HG03342 (cell line): Measurements from ENCODE around the gene TMEM132D.

ENCODE experiments used
- ATAC-seq: cut with Tn5 transposase; IDR thresholded peaks from one replicate; pipeline ENCODE4 v1.9.1; 2021; ENCODE audit warnings: mild to moderate bottlenecking, moderate library complexity; ENCODE audit not compliant: unreplicated experiment

Gene TMEM132D

DNA sequence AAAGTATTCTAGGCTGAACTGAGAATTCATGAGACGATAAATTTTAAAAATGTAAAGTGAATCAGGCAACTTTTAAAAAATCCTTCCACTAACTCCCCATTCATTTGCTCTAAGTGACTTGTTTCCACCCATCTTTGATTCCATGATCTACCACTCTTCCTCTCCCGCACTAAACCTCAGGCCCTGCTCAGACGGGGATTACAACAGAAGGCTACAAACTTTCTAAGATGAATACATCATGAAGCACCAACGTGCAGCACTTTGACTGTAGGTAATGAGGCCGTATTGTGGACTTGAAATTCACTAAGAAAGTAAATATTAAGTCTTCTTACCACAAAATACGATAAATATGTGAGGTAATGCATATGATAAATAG is 30.0 kb downstream of the TMEM132D start:
- no peak for ATAC-seq

DNA sequence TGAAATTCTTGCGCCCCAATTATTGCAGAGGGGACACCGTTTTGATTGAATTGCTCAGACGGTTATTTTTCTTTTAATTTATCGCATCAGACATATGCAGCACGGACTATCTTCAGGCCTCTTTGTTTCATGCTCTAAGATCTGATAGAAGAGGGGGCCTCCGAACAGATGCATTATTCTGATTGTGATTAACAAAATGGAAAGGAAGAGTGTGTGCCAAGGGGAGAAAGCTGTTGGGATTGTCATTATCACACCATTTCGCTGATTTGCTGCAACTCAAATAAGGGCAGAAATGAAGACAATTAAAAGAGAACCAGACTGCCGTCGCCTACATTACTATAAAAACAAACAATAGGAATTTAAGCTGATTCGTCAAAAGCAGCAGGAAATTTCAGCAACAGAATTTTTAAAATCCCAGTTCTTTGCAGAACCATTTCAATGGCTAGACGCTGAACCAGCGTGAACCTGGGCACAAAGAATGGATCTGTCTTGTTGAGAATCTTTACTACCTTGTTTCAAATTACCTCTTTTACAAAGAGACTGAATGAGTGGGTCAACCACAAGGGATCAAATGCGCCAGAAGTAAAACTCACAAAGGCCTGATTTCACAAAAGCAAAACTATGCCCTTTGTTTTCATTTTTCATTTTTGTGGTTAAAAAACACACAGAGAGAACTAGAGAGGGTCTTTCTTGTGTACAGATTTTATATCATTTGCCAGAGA is 30.6 kb downstream of the TMEM132D start:
- ATAC-seq: no peak

DNA sequence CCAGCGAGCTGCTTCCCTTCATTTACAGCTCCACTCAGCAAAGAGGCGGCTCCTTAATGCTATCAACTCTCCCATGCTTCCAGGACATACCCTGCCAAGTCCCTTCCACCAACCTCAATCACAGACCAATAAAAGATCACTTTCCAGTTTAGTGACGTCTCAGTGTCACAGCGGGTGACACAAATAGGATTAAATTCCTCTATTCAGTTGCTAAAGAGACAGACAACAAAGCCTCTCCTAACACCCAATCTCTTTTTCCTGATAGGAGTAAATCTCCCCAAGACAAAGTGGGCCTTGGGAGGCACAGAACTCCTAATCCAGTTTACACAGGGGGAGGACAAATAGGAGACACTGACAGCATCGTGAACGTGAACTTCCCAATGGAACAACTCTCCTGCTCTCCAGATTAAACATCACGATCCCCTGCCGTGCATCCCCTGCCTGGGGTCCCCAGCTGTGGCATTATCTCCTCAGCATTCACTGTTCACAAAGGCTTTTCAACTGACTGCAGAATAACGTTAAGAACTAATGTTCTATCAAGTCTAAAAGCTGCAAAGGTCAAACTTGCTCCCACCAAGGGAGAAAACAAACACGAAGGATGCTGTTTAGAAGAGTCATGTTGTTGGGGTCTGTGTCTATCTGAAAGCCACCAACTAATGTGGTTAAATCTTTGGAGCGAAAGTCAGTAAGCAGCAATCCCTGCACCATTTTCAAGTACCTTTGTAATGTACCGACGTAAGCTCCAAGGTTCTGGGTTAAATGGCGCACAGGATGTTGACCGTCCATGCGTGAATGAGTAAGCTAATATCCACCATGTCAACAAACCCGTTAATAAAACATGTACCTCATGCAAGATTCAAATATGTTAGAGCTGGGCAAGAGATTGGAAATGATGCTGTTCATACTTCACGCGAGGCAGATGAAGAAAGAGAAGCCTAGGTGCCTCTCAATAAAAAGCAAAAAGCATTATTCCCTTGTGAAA is 31.5 kb downstream of the TMEM132D start:
- ATAC-seq: no peak

DNA sequence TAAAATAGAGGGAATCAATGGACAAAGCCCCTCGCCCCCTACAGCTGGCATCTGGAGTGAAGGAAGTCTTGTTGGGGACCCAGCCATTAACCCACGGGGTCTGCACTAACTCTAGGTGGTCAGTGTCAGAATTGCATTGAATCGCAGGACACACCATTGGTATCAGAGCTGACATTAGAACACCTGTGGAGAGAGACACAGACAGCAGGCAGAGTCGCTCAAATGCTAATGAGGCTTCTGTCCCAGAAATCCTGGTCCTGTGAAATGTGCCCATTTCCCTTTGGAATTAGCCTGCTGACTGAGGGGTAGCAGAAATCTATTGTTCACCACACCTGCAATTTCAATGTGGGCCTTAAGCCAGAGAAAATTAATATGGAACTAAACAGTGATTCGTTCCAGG is 33.0 kb downstream of the TMEM132D start:
- ATAC-seq: no peak

DNA sequence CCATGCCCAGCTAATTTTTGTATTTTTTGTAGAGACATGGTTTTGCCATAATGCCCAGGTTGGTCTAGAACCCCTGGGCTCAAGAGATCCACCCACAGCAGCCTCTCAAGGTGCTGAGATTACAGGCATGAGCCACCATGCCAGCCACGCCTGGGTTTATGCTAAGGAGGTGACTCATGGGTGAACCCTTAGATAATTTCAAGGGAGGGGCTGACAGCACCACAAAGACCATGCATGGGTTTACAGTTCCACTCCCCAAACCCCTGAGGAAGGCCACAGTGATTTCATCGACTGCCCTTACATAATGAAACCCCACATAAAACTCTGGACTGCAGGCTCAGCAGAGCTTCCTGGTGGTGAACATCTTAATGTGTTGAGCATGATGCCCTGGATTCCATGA is 33.7 kb downstream of the TMEM132D start:
- no peak for ATAC-seq

DNA sequence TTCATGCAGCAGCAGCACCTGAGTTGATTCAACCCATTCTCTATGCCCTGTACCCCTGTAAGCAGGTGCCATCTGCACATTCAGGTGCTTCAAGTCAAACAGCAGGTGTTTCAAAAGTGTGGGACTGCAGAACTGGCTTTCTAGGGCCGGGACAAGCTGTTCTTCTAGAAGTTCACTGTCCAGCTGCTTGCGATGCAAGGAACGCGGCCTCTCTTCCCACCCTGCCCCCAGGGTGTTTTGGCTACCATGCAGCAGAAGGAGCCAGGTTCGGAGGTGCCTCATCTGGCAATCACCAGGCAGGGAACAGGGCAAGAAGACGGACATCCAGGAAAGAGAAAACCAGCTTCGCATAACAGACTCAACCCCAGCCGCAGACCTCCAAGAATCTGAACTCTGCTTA is 35.2 kb downstream of the TMEM132D start:
- no peak for ATAC-seq

DNA sequence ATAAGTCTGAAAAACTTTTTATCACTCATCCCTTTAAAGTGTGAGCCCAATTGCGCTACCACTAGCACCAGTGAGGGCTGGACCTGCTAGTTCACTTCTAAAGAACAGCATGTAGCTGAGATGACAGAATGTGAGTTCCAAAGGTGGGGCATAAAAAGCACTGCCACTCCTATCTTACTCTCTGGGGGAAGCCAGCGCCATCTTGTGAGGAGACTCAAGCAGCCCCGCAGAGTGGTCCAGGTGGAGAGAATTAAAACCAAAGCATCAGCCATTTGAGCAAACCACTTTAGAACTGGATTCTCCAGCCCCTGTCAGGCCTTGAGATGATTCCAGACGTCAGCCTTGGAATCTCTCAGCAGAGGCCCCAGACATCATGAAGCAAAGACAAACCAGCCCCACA is 39.9 kb downstream of the TMEM132D start:
- no peak for ATAC-seq

DNA sequence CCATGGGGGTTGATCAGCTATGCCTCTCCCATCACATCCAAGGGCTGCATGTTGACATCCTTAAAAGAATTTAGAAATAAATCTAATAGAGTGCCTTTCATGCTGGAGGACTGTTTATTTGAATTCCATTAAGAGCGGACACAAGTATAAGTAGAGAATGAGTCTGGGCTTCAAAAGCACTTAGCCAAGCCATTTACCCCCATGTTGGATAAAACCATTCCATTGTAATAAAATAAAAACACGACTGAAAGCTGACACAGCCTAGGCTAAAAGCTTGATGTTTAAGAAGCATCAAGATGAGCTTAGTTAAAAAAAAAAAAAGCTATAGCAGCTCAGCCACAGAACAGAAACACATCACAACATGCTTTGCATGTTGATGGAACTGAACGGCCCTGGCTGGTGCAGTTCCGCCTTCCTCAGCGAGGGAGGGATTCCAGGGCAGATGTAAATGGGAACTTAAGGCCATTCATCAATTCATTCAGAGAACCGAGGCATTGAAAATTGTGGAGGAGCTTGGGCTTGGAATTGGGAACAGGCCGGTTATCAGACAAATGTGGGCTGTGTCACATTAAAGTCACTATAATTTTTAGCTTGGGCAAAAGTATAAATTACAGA is 41.2 kb downstream of the TMEM132D start:
- no peak for ATAC-seq

DNA sequence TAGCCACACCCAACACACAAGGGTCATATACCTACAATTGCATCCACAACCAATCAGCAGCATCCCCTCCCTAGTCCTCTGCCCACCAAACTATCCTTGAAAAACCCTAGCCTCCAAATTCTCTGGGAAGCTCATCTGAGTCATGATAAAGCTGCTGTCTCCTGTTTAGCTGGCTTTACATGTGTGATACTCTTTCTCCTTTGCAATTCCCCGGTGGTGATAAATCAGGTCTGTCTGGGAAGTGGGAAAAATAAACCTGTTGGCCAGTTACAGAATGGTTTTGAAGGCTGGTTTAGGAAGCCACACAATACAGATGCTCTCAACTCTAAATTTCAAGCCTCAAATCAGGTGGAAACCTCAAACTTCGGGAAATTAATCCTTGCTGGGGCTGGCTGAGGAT is 41.9 kb downstream of the TMEM132D start:
- ATAC-seq: no peak

DNA sequence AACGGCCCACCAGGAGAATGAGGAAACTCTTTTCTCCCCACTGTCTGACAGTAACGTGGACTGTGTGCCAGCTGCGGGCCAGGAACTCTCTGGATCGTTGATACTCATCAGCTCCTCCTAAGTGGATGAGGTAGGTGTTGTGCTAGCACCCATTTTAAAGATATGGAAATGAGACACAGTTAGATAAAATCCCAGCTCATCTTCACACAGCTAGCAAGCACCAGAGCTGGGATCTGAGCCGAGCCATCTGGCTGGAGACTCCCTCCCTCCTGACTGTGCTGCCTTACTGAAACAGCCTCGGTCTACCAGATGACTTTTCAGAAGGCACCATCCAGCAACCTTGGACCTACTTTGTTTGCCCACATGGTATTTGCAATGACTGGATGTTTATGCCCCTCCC is 49.2 kb downstream of the TMEM132D start:
- no peak for ATAC-seq

DNA sequence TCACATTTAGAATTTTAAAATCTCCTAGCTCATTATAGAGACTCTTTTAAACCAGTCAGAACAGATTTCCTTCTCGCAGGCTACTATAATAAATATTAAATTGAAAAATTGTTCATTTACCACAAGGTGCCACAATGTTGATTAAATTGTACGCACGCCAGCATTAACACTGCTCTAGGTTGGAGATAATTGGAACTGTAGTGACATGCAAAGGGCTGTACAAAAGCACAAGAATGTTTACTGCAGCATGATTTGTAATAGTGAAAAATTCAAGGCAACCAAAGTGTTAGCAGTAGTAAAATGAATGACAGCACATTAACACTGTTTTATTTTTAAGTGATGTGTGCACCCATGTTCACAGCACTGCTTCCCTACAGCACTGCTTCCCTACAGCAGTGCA is 52.5 kb downstream of the TMEM132D start:
- ATAC-seq: no peak

DNA sequence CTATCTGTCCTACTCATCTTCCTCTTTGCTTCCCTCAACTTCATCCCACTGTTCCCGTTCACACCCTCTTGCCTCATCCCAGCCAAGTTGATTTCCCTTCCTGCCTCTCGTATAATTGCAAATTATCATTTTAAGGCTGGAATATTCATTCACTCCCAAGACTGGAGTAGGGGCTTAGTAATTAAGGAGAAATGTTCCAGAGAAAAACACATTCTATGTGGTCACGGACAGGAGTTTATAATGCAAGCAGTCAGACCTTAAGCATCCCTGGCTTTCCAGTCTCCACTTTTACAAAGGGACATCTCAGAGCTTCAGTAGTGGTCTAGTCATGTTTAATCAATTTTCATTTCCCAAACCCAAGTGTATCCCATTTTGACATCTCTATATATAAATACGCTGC is 54.9 kb downstream of the TMEM132D start:
- no peak for ATAC-seq

DNA sequence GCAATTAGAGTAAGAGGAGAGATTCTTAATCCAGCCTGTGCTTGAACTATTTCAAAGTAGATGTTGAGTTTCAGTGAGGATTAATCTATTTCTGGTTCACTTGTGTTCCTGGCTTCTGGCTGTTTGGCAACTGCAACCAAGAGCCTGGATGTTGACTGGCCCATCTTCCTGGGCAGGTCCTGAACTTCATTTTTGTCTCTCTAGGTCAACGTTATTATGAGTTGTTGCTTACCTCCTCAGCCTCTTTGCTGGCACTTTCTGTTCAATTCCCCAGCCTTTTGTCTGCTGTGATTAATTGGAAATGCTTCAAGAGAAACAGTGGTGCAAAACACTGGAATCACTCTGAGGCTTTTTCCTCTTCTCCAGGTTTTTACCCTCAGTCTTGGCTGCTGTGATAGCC is 56.8 kb downstream of the TMEM132D start:
- no peak for ATAC-seq

DNA sequence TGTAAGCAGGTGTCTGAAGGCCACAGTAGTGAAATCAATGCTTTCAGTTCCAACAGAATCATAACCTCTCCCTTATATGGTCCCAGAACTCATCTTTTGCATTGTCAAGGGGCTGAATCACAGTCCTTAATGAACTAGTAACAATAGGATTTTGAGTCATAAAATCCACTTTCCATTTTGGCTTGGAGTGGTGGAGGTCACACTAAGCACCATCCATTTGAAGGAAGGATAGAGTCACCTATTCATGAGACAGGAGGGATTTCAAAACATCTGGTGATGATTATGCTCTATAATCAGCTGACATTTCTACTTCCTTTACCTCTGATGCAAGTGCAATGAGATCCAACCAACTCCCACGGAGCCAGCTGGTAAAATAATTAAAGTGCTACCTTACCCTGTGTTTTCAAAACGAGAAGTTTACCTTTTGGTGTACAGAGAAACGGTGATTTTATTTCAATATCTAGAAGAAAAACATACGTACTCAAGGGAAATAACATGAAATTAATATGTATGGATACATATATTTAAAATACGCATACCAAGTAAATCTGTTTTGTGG is 59.1 kb downstream of the TMEM132D start:
- no peak for ATAC-seq

DNA sequence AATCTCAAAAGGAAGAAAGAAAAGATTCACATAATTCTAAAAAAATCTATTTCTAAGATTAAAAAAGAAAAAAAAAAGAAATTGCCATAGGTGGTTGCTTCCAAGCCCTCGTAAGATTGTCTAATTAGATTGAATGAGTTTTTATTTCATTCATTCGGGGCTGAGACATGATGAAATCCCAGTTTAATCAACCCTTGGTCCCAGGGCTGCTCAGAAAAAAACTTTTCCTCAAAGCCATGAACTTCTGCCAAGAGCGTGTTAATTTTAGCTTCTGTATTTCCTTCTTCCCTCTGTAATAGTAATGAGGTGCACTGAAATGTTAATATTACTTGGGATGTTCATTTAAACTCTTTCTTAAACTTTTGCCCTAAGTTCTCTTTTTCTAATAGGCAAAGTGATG is 62.6 kb downstream of the TMEM132D start:
- no peak for ATAC-seq

DNA sequence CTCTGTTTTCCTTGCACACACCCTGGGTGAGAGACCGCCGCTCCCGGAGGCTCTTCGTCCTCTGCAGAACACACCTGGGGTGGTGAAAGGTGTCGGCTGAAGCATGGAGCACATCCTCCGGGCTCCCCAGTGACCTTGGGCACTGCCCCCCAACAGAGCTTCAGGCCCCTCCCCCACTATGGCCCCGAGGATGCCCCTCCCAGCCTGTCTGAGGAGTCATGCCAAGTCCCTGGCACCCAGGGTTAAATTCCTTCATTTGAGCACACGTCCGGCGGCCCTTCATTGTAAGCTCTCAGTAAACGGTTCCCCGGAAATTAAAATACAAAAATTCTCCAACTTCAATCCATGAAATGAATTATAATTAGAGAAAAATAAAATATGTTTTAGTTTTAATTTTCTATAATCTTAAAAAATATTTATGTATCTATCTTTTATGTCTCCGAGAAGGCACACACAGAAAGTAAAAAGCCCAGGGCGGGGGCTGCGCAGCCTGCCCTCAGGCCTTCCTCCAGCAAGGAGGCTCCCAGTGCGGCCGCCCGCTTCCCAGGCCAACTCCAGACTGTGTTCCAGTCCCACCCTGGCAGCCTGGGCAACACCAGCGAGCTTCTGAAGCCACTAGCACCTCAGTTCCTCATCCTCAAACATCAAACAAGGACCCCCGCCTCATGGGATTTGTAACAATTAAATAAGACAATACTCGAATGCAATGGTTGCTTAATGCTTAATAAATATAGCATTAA is 63.5 kb downstream of the TMEM132D start:
- no peak for ATAC-seq

DNA sequence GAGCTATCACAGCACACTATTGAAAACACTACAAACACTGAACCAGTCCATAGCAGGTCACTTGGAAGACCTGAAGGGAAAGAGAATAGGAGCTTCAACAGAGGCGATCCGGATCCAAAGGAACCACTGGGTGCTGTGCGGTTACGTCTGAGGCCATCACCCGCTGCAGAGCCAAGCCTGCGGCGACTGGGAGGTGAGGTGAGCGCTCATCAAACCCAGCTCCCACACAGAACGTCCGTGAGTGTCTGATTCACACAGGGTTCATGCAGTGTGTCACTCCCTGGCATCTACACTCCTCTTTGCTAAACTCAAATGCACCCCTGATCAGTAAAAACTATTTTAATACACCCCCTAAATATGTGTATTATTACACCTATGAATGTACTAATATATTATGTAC is 64.1 kb downstream of the TMEM132D start:
- no peak for ATAC-seq

DNA sequence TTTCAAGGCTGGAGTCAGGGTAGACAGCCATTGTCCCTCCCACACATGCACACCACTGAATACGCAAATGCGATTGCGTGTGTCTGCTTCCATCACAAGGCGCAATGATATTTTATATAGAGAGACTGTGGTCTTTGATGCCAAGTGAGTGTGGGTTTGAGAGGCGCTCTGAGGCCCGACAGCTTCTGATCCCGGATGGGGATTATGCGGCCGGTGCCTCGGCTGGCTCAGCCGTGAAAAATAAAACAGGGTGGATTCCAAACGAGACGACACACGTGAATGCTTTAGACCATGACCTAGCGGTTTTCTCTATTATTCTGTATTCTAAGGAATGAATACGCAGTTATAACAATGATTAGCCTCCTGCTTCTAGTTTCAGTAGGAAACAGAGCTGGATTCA is 72.5 kb downstream of the TMEM132D start:
- ATAC-seq: no peak

DNA sequence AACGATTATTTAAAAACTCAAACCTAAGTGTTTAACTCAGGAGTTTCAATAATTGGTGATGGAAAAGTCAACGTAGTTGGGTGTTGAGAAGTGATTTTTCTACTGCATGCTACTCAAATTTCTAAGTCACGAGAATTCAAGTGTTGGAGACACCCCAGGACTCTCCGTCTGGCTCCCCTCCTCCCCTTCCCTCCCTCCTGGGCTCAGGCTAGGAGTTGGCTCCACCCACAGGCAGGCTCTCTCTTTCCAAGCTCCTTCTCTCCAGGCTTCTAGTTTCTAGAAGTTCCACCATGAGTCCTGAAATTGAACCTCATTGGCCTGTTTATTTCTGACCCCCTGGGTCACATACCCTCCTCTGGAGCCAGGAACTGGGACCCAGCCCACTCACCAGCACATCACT is 73.0 kb downstream of the TMEM132D start:
- no peak for ATAC-seq

DNA sequence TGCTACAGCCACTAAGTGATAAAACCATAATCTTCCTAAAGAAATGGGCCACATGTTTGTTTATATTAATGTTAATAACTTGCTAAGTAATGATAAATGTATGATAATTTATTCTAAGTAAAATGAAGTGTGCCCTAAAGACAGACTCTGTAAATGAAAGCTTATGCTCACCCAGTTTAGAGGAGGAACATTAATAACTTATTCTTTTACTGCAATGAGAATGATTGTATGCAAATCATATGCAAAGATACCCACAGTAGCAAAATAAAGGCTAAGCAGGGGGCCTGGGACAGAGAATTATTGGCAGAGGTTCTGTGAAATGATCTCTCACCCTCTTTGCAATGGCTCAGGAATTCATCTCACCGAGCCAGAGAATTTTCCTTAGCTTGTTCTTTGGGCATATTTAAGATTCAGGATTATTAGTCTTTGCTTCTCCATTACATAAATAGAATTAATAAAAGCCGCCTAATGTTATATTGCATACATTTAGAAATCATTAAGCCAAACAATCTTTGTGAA is 75.9 kb downstream of the TMEM132D start:
- ATAC-seq: no peak
